Subcutaneous abdominal adipose tissue (tissue), 5 donors: ENCODE results near the gene KIF24.
"Not testable (repeated sequence)": the region's sequence is repeated elsewhere in the genome, so short reads cannot be mapped to it uniquely, and the experiment has no call there.

Experiments used
- H3K27ac ChIP-seq: one replicate; pipeline ENCODE4 v1.7.0; 2013; ENCODE audit warnings: low read depth, mild to moderate bottlenecking, inconsistent platforms, low read length, moderate library complexity
- H3K27me3 ChIP-seq, 5 donors: one replicate each; pipeline ENCODE4 v1.7.0; 2013; ENCODE audit warnings: low read length in 5 of 5, inconsistent platforms in 1 of 5; ENCODE audit not compliant: control insufficient read depth in 5 of 5, insufficient read depth in 4 of 5
- H3K36me3 ChIP-seq, 5 donors: one replicate each; pipeline ENCODE4 v1.7.0; 2013; ENCODE audit warnings: low read length in 5 of 5; ENCODE audit not compliant: control insufficient read depth in 5 of 5, insufficient read depth in 5 of 5
- H3K4me1 ChIP-seq, 5 donors: one replicate each; pipeline ENCODE4 v1.7.0; 2013; ENCODE audit warnings: low read length in 5 of 5, mild to moderate bottlenecking in 3 of 5, moderate library complexity in 1 of 5; ENCODE audit not compliant: control insufficient read depth in 5 of 5, insufficient read depth in 5 of 5
- H3K4me3 ChIP-seq, 5 donors: one replicate each; pipeline ENCODE4 v1.7.0; 2013; ENCODE audit warnings: low read length in 5 of 5, low read depth in 1 of 5
- H3K9ac ChIP-seq, 5 donors: one replicate each; pipeline ENCODE4 v1.7.0; 2013; ENCODE audit warnings: low read length in 5 of 5, mild to moderate bottlenecking in 4 of 5, moderate library complexity in 3 of 5
- H3K9me3 ChIP-seq, 5 donors: one replicate each; pipeline ENCODE4 v1.7.0; 2013; ENCODE audit warnings: low read length in 5 of 5; ENCODE audit not compliant: control insufficient read depth in 5 of 5
- donor health status: healthy.
- donor health status: healthy.
- donor health status: healthy.
- donor health status: healthy.
- donor health status: healthy.

Gene KIF24

DNA sequence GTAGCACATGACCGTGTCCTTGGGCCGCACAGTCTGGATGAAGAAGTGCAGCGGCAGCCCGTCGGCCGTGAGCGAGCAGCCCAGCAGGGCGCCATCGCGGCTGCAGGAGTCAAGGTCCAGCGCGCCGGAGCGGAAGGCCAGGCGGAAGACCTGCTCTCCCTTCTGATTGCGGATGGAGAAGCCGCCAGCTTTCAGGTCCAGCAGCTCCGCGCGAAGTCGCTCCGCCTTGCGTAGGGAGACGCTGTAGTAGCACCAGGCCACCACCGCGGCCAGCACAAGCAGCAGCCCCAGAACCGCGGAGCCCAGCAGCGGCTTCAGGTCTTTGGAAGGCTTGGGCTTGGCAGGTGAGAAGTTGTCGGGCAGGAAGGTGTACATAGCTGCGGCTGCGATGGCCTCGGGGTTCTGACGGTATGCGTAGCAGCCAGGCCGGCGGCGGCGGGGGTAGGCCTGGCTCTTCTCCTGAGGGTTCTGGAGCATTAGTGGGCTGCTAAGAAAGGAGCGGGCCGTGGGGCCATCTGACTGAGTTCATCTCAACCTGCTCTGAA lies 43.5 kb upstream of the KIF24 start:
- H3K27me3 ChIP-seq = no peaks in the 10 kb centered on the region
- peaks cover 0 to 29% (median 14%) of the 10 kb centered on the region in 5 donors for H3K36me3 ChIP-seq
- H3K27ac ChIP-seq = no peak overlapping the region
- peaks cover 9 to 48% (median 30%) of the 10 kb centered on the region in 5 donors for H3K4me1 ChIP-seq
- no peak overlapping the region for H3K4me3 ChIP-seq
- H3K9me3 ChIP-seq = peaks cover 0 to 3% (median 0%) of the 10 kb centered on the region in 5 donors
- H3K9ac ChIP-seq = no peak overlapping the region

- no peak overlapping the region for H3K27ac ChIP-seq
- peaks cover 0 to 29% (median 14%) of the 10 kb centered on the region in 5 donors for H3K36me3 ChIP-seq
- H3K27me3 ChIP-seq = no peaks in the 10 kb centered on the region
- peaks cover 9 to 43% (median 24%) of the 10 kb centered on the region in 5 donors for H3K4me1 ChIP-seq
- no peak overlapping the region for H3K4me3 ChIP-seq
- H3K9me3 ChIP-seq = peaks cover 0 to 3% (median 0%) of the 10 kb centered on the region in 5 donors
- no peak overlapping the region for H3K9ac ChIP-seq
Measured at GRCh38 chr9:34371886-34372466, 42.9 kb upstream of the KIF24 start.

GRCh38 chr9:34370970-34371880 lies 42.2 kb upstream of the KIF24 start:
- Histone ChIP-seq H3K4me3 (peak overlapping the region in 4 of 5 donors; percentile 21 to 56 (median 30)), H3K9ac (no peak overlapping the region), H3K9me3 (peaks cover 0 to 3% (median 0%) of the 10 kb centered on the region in 5 donors), H3K27me3 (no peaks in the 10 kb centered on the region), H3K36me3 (peaks cover 0 to 29% (median 14%) of the 10 kb centered on the region in 5 donors), H3K4me1 (peaks cover 9 to 37% (median 20%) of the 10 kb centered on the region in 5 donors), H3K27ac (no peak overlapping the region)

GRCh38 chr9:34370335-34370969 lies 41.4 kb upstream of the KIF24 start:
- H3K36me3 ChIP-seq = peaks cover 0 to 29% (median 14%) of the 10 kb centered on the region in 5 donors
- H3K27me3 ChIP-seq = no peaks in the 10 kb centered on the region
- no peak overlapping the region for H3K27ac ChIP-seq
- peak overlapping the region in 2 of 5 donors; percentile 22 to 39 for H3K4me3 ChIP-seq
- no peak overlapping the region for H3K9ac ChIP-seq
- peaks cover 6 to 30% (median 12%) of the 10 kb centered on the region in 5 donors for H3K4me1 ChIP-seq
- H3K9me3 ChIP-seq = peaks cover 0 to 3% (median 0%) of the 10 kb centered on the region in 5 donors

DNA sequence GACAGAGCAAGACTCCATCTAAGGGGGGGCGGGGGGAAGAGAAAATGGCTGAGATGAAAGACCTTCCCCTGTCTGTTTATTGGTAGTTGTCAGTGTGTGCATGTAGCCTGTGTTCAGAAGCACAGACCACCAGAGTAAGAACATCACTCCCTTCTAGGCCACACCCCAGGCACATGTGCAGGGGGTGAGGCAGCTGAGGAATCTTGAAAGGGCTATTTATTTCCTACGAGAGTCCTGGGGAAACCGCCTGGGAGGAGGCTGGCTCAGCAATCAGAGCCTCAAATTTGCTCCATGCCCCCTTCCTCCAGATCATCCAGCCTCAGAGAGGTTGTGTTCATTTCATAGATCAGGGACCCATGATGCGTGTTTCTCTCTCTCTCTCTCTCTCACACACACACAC lies 40.6 kb upstream of the KIF24 start:
- no peak overlapping the region for H3K4me3 ChIP-seq
- H3K9me3 ChIP-seq = peaks cover 0 to 3% (median 0%) of the 10 kb centered on the region in 5 donors
- H3K9ac ChIP-seq = no peak overlapping the region
- no peaks in the 10 kb centered on the region for H3K27me3 ChIP-seq
- peaks cover 6 to 24% (median 12%) of the 10 kb centered on the region in 5 donors for H3K4me1 ChIP-seq
- H3K36me3 ChIP-seq = peaks cover 0 to 29% (median 14%) of the 10 kb centered on the region in 5 donors
- H3K27ac ChIP-seq = no peak overlapping the region

DNA sequence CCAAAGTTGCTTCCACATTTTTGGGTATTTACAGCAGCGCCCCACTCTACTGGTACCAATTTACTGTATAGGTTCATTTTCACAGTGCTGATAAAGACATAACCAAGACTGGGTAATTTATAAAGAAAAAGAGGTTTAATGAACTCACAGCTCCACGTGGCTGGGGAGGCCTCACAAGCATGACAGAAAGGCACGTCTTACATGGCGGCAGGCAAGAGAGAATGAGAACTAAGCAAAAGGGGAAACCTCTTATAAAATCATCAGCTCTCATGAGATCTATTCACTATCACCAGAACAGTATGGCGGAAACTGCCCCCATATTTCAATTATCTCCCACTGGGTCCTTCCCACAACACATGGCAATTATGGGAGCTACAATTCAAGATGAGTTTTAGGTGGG lies 39.7 kb upstream of the KIF24 start:
- H3K9me3 ChIP-seq, H3K27me3 ChIP-seq, H3K9ac ChIP-seq, H3K4me3 ChIP-seq, H3K27ac ChIP-seq: not testable (repeated sequence)
- Histone ChIP-seq H3K4me1 (peaks cover 6 to 33% (median 20%) of the 10 kb centered on the region in 5 donors), H3K36me3 (peaks cover 0 to 29% (median 14%) of the 10 kb centered on the region in 5 donors)

DNA sequence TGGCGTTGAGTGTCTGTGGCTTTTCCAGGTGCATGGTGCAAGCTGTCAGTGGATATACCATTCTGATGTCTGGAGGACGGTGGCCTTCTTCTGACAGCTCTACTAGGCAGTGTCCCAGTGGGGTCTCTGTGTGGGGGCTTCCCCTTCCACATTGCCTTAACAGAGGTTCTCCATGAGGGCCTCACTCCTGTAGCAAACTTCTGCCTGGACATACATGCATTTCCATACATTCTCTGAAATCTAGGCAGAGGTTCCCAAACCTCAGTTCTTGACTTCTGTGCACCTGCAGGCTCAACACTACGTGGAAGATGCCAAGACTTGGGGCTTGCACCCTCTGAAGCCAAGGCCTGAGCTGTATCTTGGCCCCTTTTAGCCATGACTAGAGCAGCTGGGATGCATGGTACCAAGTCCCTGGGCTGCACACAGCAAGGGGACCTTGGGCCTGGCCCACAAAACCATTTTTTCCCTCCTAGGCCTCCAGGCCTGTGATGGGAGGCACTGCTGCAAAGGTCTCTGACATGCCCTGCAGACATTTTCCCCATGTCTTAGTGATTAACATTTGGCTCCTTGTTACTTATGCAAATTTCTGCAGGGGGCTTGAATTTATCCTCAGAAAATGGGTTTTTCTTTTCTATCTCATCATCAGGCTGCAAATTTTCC lies 38.8 kb upstream of the KIF24 start:
- not testable (repeated sequence) for H3K4me3 ChIP-seq, H3K9ac ChIP-seq, H3K27ac ChIP-seq, H3K27me3 ChIP-seq, H3K9me3 ChIP-seq
- H3K4me1 ChIP-seq = peaks cover 6 to 40% (median 29%) of the 10 kb centered on the region in 5 donors
- peaks cover 0 to 29% (median 14%) of the 10 kb centered on the region in 5 donors for H3K36me3 ChIP-seq

GRCh38 chr9:34366365-34366764 lies 37.3 kb upstream of the KIF24 start:
- H3K9me3 ChIP-seq = no peaks in the 10 kb centered on the region
- H3K27ac ChIP-seq = no peak overlapping the region
- H3K9ac ChIP-seq = no peak overlapping the region
- no peaks in the 10 kb centered on the region for H3K27me3 ChIP-seq
- H3K36me3 ChIP-seq = peaks cover 0 to 20% (median 9%) of the 10 kb centered on the region in 5 donors
- peaks cover 6 to 36% (median 29%) of the 10 kb centered on the region in 5 donors for H3K4me1 ChIP-seq
- no peak overlapping the region for H3K4me3 ChIP-seq

GRCh38 chr9:34365282-34365681 lies 36.2 kb upstream of the KIF24 start:
- no peaks in the 10 kb centered on the region for H3K27me3 ChIP-seq
- no peaks in the 10 kb centered on the region for H3K9me3 ChIP-seq
- peaks cover 4 to 29% (median 25%) of the 10 kb centered on the region in 5 donors for H3K4me1 ChIP-seq
- H3K4me3 ChIP-seq = no peak overlapping the region
- H3K27ac ChIP-seq = no peak overlapping the region
- H3K9ac ChIP-seq = no peak overlapping the region
- peaks cover 0 to 9% (median 4%) of the 10 kb centered on the region in 5 donors for H3K36me3 ChIP-seq
